HG02970 (cell line): ENCODE measurements around the gene MAML2.
"Not testable (repeated sequence)": the region's sequence is repeated elsewhere in the genome, so short reads cannot be mapped to it uniquely, and the experiment has no call there.

Experiments used
- ATAC-seq: cut with Tn5 transposase; IDR thresholded peaks from one replicate; pipeline ENCODE4 v1.9.1; 2021; ENCODE audit warnings: mild to moderate bottlenecking, moderate library complexity, moderate number of reproducible peaks; ENCODE audit not compliant: unreplicated experiment, low FRiP score

Gene MAML2

DNA sequence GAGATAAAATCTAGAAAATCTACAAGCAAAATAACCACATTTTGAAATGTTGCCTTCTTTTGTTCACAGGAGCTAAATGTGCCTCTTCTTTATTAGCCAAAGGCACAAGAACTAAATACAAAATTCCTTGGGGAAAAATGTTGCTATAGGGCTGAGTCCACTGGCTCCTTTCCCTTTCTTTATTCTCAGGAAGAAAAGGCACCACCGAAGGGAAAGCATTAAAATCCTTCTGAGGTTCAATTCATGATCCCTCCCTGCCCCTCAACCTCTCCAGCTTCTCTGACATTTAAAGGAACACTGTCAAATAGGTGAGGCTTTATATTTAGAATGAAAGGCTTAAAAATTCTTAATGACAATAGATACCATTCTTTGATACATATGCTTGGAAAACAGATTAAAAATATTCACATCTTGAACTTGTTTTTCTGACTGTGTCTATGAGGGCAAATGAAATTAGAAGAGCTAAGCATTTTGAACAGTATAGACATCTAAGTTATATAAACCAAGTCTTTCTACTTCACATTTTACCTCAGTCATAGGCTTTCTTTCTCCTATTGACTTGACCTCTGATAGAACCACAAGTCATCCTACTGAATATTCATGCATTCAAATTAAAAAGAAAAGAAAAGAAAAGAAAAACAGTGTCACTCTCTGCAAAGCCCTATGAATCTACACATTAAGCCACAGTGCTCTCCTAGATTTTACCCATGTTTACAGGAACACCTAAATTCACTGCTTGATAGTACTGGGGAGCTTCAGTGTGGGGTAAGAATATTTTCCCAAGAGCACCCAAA, 148.2 kb downstream of the MAML2 start:
- no peak for ATAC-seq

DNA sequence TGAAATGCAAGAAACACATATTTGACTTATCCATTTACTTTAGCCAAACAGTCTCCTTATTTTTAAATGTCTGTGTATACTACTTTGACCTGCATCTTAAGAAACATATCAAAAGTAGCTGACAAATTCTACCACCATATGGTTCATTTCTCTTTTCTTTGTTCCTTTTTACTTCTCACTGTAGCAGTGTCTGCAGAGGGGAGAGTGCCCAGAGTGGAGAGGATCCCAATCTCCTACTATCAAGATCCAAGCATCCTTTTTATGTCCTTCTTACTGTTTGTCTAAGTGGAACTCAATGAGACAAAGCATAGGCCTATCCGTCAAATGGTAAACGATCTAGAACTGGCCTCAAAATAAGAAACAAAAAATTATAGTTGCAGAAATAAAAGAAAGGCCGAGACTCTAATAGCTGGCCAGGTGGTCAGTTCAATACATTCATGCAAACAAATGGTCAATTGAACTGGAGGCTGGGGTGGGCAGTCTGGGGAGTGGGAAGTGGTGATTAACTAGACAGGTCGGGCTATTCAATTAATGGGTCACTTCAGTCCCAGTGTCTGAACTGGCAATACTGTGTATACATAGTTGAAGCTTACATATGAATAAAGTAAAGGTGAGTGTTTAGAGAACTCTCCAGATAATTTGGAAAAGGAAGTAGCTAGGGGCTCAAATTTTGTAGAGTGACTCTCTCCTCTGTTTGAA, 149.1 kb downstream of the MAML2 start:
- no peak for ATAC-seq

DNA sequence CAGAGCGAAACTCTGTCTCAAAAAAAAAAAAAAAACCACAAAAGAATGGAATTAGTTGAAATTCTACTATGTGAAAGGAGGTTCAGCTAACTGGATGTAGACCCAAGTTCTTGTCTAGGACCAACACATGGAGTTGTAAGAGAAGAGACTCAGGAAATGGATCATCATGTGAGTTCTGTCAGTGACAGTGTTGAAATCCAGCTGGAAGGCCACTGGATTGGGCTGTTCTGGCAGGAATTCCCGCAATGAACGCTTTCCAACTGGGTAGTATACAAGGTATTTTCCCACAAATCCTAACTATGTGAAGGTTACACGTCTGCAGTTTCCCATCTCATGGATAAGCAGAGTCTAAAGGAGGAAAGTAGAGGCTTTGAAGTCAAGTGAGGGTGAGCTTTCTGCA, 151.2 kb downstream of the MAML2 start:
- ATAC-seq, result no peak

DNA sequence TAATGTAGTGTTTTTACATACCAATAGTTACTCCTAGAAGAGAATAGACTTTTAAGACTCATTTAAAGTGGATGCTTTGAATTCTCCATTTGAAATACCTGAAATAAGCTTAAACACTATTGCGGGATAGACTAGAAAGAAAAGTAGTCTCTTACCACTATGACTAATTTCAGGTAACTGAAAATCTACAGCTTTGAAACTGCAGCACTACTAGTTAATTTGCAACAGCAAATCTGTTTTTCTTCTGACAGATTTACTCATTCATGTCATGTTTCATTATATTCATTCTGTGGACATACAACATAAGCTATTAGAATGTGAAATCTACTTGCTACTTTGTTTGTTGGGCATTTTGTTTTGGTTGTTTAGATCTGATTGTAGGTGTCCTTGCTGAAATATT, 153.6 kb downstream of the MAML2 start:
- no peak for ATAC-seq

DNA sequence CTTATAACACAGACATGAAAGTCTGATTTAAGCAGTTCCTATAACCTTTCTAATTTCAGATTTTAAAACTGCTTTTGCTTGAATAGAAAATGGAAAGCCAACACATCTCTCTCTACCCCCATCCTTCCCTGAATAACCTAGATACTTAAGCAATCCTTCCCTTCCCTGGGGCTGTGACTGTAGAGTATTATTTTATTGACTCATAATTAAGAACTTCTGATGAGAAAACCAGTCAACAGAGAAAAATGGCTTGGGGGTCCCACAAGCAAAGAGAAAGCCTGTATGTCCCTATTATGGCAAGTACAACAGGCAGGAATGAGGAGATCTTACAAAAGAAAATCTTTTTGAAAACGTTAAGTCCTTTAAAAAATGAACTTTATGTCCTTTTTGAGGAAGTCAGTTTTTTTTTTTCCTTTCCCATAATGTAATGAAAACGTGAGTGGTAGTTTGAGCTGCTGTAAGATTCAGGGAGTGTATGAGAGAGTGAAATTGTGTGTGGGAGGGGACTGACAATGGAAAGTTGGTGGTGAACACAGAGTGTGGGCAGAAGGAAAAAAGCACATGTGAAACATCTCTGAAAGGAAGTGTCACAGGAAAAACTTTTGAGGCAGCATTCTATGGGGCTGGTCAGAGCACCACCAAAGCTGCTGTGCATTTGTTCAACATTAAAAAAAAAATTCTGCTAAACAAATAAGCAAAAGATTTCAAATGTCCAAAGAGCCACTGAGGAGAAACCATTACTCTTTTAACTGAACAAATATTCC, 154.6 kb downstream of the MAML2 start:
- ATAC-seq, result no peak

DNA sequence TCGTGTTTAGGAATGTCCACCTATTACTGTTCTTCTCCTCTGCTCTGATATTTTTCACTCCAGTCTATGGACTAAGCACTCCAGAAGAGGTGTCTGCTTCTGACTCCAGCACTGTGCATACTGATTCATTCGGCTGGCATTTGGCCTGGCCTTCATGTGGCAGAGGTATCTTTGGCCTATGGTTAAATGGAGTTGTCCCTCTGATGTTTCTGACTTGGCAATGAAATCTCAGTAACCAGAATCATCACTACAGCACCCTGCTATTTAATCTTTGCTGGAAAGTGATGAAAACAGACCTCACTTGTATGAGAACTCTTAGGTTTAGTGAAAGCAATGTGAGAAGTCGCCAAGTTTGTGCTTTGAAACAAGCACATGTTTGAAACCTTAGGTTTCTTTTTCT, 155.2 kb downstream of the MAML2 start:
- no peak for ATAC-seq

DNA sequence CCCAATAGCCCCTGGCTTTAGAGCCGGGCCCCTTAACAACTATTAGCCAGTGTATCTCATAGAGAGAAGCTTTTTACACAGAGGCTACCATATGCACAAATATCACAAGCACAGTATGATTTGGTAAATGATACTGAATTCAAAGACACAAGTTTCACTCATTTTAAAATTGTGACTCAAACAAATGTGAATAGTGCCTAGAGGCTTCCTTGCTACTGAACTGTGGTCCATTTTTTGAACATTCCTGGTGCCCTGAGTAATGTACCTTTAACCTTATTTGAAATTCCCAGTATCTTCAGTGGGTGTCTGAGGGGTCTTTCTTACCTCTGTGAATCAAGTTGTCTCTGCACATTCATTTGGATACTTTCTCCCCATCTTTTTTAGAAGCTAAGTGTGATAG, 156.2 kb downstream of the MAML2 start:
- no peak for ATAC-seq

DNA sequence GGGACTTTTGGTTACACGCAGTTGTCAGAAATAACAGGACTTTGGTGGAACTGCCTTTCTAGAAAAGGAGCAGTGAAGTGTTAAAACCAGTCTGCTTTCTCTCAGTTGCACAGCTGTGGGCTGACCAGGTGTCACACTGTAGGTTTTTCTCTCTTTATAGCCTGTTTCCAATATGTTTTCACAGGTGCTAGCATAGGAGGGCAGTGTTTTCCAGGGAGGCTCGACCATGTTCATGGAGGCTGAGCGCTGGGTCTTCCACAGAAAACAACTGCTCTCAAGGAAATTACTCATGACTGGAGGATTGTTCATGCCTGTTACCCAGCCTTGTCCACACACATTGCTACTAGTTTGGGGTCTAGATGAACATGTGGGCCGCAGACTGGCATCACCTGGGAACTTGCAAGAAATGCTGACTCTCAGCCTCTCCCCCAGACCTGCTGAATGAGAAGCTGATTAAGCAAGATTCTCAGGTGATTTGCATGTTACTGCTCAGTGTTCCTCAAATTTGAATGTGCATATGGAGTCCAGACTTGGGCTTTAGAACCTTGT, 157.7 kb downstream of the MAML2 start:
- peak; percentile 49 for ATAC-seq

DNA sequence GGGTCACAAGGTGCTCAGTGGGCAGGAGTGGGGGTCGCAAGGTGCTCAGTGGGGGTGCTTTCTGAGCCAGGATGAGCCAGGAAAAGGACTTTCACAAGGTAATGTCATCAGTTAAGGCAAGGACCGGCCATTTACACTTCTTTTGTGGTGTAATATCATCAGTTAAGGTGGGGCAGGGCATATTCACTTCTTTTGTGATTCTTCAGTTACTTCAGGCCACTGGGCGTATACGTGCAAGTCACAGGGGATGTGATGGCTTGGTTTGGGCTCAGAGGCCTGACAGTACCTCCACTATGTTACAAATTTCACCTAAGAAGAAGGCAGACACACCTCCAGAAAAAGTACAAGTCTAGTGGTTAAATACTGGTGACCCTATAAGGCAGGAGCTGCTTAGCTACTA, 162.1 kb downstream of the MAML2 start:
- ATAC-seq, result not testable (repeated sequence)

DNA sequence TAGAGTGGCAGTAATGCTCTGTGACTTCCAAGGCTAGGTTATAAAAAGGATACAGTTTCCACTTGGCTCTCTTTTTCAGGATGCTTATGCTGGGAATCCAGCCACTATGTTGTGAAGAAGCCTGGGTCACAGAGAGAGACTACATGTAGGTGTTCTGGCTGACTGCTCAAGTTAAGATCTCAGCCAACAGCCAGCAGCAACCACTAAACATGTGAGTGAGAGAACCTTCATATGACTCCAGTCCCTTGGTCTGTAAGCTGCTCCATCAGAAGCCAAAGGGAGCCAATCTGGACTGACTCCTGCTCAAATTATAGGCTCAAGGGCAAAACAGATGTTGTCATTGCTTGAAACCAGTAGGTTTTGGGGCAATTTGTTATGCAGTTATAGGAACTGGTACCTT, 162.7 kb downstream of the MAML2 start:
- no peak for ATAC-seq

DNA sequence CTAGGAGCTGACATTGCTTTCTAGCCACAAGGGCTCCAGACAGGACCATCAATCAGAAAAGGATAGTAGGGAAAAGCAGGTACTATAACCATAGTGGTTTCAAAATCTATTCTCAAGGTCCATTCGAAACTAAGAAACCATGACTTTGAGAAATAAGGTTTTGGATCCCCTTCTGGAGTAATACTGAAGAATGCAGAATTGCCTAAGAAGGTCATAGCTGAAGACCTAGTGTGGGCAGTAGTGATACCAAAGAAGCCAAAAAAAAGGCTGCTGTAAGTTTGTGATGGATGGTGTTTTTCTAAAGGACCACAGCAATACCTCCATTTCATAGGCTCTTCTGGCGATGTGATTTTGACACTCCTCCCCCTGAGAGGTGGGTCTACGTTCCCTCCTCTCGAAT, 163.1 kb downstream of the MAML2 start:
- no peak for ATAC-seq

DNA sequence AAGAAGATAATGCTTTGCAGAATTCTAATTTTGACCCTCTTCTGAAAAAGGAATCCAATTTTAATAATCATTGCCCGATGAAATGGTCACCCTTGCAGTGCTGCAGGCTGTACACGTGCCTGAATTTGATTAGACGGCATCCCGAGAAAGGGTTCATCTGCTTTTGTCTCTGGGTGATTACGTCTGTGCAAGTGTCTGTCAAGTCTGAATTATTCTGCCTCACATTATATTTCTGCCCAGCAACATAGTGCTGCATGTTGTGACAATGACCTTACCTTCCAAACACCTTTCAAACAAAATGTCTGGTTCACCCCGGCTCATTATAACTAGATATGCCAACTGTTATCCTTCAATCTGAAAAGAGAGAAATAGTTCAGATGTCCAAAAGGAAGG, 164.1 kb downstream of the MAML2 start:
- ATAC-seq, result no peak

DNA sequence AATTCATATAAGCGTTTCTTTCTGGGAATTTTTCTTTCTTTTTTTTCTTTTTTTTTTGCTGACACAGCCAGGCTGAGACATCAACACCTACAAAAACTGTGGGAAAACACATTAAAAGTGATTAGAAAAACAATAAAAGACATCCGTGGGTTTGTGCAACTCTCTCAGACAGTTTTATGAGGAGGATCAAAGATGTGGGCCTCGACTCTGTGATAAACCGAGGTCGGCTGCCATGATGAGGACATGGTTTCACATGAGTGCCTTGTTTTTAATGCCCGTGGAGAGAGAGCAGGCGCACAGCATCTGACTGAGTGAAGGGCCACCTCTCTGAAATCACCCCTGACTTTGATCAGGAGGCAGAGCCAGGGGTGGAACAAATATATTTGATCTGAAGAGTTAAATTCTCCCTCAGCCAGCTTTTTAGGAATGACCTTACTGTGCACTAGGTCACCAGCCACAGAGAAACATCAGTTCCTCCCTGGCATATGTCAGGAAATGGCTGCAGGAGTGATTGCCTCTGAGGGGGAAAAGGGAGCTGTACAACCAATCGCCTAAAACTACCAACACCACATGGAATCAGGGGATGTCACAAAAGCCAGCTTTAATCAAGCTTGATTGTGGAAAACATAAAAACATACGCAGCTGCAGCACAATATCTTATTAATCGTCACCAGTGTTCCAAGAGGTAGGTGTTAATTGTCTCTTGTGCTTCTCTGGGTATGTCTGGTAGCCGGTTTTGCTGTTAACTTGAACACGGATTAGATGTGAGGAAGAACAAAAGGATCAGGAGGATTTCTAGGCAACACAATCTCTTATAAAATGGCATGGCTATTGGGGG, 164.7 kb downstream of the MAML2 start:
- no peak for ATAC-seq

DNA sequence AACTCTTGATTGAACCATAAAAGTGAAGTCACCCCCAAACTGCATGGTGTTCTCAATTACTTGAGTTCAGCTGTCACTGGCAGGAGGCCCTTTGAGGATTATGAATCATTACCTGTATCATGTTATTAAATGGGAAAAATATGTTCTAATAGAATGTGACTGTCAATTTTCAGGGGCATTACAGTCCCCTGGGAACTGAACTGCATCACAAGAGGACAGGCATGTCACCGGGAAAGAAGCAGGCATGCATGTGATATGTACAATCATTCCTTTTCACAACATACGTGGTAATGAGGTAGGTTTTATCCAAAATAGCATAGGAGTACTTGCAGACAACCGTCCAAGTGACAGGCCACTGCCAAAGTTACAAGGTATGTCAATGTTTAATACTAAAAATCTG, 165.8 kb downstream of the MAML2 start:
- ATAC-seq, result no peak

DNA sequence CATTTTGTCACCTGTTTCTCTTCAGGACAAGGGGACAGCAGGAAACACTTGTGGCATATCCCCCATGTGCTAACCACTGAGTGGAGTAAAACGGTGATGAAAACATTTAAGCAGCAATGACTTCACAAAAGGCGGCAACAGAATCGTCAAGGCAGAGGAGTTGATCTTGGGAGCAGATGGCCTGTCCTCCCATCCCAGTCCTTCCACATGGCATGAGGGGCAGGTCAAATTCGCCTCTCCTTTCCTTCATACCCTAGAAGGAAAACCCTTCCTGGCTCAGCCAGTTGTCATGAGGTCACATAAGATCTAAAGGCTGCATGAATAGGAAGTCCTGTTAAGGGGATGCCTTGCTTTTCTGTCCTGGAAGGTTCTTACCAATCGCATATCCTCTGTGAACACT, 169.1 kb downstream of the MAML2 start:
- ATAC-seq, result no peak

DNA sequence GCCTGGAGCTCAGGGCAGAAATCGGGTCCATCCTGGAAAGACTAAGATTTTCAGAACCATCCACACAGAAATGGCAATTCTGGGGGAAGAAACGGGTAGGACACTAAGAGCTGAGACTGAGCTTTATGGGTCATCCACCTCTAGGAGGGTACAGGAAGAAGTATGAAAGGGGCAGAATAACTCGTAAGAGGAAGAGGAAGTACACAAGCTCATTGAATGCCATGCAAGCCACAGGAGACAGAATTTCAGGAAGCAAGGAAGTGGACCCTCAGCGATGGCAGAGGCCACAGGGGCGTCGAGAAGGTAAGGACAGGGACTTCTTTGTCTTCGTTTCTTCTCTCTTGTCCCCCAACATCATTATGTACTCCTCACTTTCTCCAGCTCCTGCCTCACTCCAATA, 169.6 kb downstream of the MAML2 start:
- no peak for ATAC-seq

DNA sequence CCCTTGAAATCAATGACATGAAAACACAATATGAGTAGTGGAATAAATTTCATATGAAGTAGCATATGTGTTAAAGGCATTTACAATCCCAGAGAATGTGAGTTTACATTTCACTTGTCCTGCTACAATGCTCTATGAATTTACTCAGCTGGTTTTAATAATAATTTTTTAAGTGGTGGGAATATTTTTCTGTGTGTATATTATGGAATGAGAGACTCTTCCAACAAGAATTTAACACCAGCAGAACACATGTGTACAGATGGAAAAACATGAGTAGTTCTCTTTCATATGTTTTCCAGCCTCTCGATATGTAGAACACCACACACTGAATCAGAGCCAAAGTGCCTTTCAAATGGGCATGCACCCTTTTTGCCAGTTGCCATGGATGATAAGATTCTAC, 170.4 kb downstream of the MAML2 start:
- no peak for ATAC-seq

DNA sequence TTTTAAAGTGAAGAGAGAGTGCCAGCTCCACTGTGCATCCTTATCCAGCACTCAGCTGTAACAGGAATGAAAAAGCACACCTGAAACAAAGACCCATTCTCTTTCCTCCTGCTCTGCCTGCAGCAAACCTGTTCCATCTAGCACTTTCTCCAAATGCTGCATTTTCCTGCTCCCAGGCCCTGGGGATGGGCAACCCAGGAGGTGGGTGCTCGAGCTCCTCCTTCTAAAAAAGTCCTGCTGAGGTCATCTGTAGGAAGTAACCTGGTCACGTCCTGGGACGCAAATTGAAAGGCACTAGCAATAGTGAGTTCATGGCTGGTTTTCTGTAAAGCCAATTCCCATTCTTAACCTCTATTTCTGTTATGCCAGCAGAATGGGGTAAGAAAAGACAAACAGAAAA, 173.7 kb downstream of the MAML2 start:
- ATAC-seq, result no peak

DNA sequence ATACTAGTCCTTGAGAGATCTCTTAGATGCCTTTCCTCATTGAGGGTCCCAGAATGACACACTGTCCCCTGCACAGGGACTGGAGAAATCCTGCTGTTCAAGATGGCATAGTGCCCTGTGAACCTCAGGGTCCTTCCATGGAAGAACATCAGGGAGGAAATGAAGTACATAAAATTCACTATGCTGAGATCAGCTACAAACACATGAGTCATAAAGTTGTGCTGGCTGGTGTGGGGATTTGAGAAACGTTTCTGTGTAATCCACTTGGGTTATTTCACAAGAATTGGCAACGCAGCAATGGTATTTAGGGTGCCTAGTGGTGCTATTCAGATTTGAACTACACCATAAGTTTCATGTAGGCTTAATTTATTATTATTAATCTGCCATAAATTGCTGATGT, 174.4 kb downstream of the MAML2 start:
- no peak for ATAC-seq

DNA sequence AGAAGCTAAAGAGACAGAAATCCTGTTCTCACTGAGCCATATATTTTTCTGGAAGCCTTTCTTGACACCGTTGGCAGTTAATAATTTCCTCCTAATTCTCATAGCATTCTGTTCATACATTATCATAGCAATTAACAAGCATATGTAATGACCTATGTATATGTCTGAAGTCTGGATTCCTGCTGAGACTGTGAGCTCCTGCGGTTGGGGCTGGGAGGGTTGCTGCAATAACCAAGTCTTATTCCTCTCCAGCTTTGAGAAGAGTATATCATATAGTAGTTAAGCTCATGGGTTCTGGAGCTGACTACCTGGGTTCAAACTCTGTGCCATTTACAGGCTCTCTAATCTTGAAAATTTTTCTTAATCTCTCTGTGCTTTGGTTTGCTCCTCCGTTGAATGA, 175.2 kb downstream of the MAML2 start:
- no peak for ATAC-seq
